Stimulated activated CD4-positive, alpha-beta T cell treated with anti-CD3 and anti-CD28 coated beads, TNF-alpha, amount 100 ng/mL, for 48 hours (primary cell): ENCODE data around the gene CGB8.
"Not testable (repeated sequence)": the region's sequence is repeated elsewhere in the genome, so short reads cannot be mapped to it uniquely, and the experiment has no call there.

Source experiments
- DNase-seq, 3 donors: peaks; one replicate each; pipeline ENCODE4 v3.0.0-alpha.2; 2020; ENCODE audit warnings: low read depth in 3 of 3

Gene CGB8

GRCh38 chr19:49049011-49049410 lies at the start of gene CGB8:
CGB8 (minus strand) TSS chr19:49049111; CDS start chr19:49048739, 372 bp downstream.
- not testable (repeated sequence) for DNase-seq

GRCh38 chr19:49097453-49098288 lies 48.8 kb upstream of the CGB8 start:
- DNase-seq: peak; percentile 40 to 54 (median 44)

GRCh38 chr19:49094505-49095482 lies 45.9 kb upstream of the CGB8 start:
- no peak for DNase-seq

GRCh38 chr19:49092686-49093085 lies 43.8 kb upstream of the CGB8 start:
- no peak for DNase-seq

- no peak for DNase-seq
These were observed 42.6 kb upstream of the CGB8 start for GRCh38 chr19:49091391-49092038.

GRCh38 chr19:49086296-49086695 lies 37.4 kb upstream of the CGB8 start:
- DNase-seq: no peak

GRCh38 chr19:49085868-49086232 lies 36.9 kb upstream of the CGB8 start:
- DNase-seq: no peak

- DNase-seq: peak; percentile 97 to 99 (median 98)
These were observed 36.3 kb upstream of the CGB8 start, which contains the start of gene SNRNP70 for GRCh38 chr19:49085020-49085867. SNRNP70 (plus strand) TSS chr19:49085451; CDS start chr19:49086415, 964 bp downstream.

GRCh38 chr19:49084206-49085019 lies 35.5 kb upstream of the CGB8 start:
- no peak for DNase-seq

- DNase-seq: no peak
These were observed 32.4 kb upstream of the CGB8 start for GRCh38 chr19:49081273-49081672.

GRCh38 chr19:49080392-49080791 lies 31.5 kb upstream of the CGB8 start:
- DNase-seq: no peak

- not testable (repeated sequence) for DNase-seq
These were observed 26.0 kb upstream of the CGB8 start for GRCh38 chr19:49074869-49075268.

- no peak for DNase-seq
These were observed 24.8 kb upstream of the CGB8 start for GRCh38 chr19:49073514-49074378.

GRCh38 chr19:49071860-49072547 lies 23.1 kb upstream of the CGB8 start:
- DNase-seq: no peak

- no peak for DNase-seq
These were observed 21.5 kb upstream of the CGB8 start for GRCh38 chr19:49070416-49070815.

GRCh38 chr19:49069026-49069425 lies 20.1 kb upstream of the CGB8 start:
- DNase-seq: no peak

- DNase-seq: no peak
These were observed 18.6 kb upstream of the CGB8 start for GRCh38 chr19:49067554-49067953.

- no peak for DNase-seq
These were observed 17.1 kb upstream of the CGB8 start for GRCh38 chr19:49065905-49066512.
